A549 (cell line): ENCODE data around the gene RALGPS2.

ENCODE experiments used
- CHD2 ChIP-seq: fragments of 150-350 bp; IDR thresholded peaks from 2 replicates; pipeline ENCODE4 v1.6.1; 2014; ENCODE audit warnings: low read length; ENCODE audit not compliant: partially characterized antibody
- HOXB13 ChIP-seq: fragments of 250-450 bp; sonication (Bioruptor Pico); IDR thresholded peaks from 2 replicates; pipeline ENCODE4 v1.5.0; 2020; ENCODE audit warnings: low read depth, mild to moderate bottlenecking, moderate library complexity
- NPAS2 ChIP-seq: fragments of 250-450 bp; sonication (Bioruptor Pico); IDR thresholded peaks from 2 replicates; pipeline ENCODE4 v1.8.0; 2022; ENCODE audit warnings: mild to moderate bottlenecking, moderate library complexity, borderline replicate concordance
- TF ChIP-seq, protein P1 (sequence below): fragments of >200 bp; sonication (Bioruptor Twin); formaldehyde crosslinking; IDR thresholded peaks from 3 replicates; pipeline ENCODE4 v1.5.1; 2016

DNA sequence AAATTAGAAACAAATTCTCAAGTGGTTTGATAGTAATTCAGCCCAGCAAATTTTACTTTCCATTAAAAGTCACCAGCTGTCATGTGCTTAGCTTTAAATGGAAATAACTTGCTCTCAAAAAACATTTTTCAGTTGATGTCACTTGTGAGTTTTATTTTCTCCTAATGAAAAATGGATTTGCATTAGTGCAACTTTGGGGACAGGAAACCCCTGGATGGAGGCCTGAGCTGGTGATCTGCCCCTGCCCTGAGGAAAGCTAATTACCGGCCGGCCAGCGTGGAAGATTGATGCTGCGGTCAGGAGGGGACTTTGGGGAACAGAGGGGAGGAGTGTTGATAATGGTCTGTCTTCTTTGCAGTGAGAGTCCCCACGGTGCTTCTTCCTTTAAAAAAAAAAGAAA lies 212.7 kb downstream of the RALGPS2 start:
- TF ChIP-seq HOXB13 (no peak), NPAS2 (CRISPR knock-in tag) (no peak), CHD2 (no peak)
- TF ChIP-seq, protein P1, sequence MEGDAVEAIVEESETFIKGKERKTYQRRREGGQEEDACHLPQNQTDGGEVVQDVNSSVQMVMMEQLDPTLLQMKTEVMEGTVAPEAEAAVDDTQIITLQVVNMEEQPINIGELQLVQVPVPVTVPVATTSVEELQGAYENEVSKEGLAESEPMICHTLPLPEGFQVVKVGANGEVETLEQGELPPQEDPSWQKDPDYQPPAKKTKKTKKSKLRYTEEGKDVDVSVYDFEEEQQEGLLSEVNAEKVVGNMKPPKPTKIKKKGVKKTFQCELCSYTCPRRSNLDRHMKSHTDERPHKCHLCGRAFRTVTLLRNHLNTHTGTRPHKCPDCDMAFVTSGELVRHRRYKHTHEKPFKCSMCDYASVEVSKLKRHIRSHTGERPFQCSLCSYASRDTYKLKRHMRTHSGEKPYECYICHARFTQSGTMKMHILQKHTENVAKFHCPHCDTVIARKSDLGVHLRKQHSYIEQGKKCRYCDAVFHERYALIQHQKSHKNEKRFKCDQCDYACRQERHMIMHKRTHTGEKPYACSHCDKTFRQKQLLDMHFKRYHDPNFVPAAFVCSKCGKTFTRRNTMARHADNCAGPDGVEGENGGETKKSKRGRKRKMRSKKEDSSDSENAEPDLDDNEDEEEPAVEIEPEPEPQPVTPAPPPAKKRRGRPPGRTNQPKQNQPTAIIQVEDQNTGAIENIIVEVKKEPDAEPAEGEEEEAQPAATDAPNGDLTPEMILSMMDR: no peak
